Activated CD4-positive, CD25-positive, alpha-beta regulatory T cell treated with anti-CD3 and anti-CD28 coated beads, Interleukin-2, amount 50 U/mL, for 16 hours (primary cell): Measurements from ENCODE around the gene LAX1.
A peak's percentile ranks its signal among the peaks of the same experiment; 100 is the strongest.
"Not testable (repeated sequence)": the region's sequence is repeated elsewhere in the genome, so short reads cannot be mapped to it uniquely, and the experiment has no call there.

Experiments used
- DNase-seq: peaks from one replicate; pipeline ENCODE4 v3.0.0-alpha.2; 2020; ENCODE audit warnings: low read depth, low spot score

LAX1 gene

GRCh38 chr1:203765029-203765837, at the start of gene LAX1:
Gene LAX1, plus strand, starts transcription at chr1:203765183. Its CDS starts 383 bp downstream, at chr1:203765566.
- DNase-seq, result peak; percentile 74

DNA sequence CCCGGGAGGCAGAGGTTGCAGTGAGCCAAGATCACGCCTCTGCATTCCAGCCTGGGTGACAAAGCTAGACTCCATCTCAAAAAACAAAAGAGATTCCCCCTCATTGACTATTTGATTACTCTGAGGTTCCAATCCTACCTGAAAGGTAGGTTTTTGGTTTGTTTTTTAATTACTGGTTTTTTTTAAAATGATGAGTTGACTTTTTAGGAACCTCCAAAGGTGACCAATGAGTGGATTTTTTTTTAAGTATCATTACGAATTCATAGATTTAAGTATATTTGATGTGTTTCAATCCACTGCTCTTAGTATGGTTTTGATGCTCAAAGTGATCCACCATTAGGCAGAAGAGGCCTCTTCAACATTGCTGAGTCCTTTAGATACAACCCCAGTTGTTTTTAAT, 47.9 kb upstream of the LAX1 start:
- DNase-seq, result no peak

DNA sequence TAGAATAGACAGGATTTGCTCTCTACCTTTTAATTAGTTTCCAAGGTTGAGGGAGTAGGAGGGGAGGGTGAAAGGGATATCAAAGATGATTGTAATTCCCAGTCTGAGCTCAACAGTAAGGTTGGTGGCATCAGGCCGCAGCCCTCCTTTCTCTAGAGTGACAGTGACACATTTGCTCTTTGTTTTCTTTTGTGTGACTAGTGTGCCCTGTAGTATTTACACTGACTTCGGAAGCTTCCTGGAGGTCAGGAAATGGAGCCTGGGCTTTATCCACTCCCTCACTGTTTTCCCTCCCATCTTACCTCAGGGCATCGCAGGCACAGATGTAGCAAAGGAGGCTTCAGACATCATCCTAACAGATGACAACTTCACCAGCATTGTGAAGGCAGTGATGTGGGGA, 44.7 kb upstream of the LAX1 start:
- DNase-seq, result no peak

GRCh38 chr1:203722909-203723308, 42.1 kb upstream of the LAX1 start:
- no peak for DNase-seq

- DNase-seq, result no peak
Measured at GRCh38 chr1:203726417-203726867, 38.5 kb upstream of the LAX1 start.

DNA sequence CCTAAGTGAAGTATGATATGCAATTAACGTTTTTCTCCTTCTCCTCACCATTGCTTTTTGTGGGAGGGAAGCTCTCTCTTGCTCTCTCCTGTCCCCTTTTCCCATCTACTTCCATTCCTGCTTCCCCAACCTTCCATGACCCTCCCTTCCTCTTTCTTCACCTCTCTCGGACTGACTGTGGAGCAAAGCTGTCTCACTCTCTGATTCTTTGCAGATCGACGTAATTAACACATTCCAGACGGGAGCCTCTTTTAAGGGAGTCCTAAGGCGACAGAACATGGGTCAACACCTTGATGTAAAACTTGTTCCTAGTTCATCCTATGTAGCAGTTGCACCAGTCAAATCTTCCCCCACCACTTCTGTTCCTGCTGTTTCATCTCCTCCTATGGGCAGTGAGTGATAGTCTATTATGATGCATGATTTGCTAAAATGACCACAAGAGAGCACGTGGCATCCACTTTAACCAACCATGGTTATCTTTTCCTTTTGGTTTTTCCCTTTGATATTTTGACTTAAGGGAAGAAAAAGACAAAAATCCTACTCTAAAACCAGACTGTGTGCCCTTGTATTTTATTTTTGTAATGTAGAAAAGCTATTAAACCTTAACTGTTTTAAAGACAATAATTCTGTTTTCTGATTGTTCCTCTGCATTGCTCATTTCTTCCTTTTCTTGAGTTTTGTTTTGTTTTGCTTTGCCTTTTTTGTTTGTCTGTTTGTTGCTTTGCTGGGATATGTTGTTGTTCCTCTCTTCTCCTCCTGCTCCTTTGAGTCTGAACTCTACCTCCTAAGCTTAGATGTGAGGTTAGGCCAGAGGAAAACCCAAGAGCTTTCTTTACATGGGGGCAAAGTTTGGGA, 31.7 kb upstream of the LAX1 start:
- no peak for DNase-seq

DNA sequence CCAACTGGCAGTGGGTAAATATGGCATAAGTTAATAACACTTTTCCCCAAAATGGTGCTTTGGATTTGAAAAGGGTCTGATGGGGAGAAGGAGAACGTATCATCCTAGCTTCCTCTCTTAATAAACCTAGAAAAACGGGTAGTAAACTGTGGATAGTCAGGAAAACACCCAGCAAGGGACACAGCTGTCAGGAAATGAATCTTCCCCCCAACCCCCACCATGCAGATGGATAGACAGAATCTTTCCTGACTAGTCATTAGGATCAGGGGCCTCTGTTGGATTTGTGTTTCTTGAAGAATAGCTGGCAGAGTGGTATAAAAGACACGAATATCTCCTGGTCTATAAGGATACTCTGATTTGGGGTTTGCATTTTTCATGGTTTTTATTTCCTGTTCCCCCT, 22.5 kb upstream of the LAX1 start:
- no peak for DNase-seq

GRCh38 chr1:203743091-203743571, 21.9 kb upstream of the LAX1 start:
- no peak for DNase-seq

DNA sequence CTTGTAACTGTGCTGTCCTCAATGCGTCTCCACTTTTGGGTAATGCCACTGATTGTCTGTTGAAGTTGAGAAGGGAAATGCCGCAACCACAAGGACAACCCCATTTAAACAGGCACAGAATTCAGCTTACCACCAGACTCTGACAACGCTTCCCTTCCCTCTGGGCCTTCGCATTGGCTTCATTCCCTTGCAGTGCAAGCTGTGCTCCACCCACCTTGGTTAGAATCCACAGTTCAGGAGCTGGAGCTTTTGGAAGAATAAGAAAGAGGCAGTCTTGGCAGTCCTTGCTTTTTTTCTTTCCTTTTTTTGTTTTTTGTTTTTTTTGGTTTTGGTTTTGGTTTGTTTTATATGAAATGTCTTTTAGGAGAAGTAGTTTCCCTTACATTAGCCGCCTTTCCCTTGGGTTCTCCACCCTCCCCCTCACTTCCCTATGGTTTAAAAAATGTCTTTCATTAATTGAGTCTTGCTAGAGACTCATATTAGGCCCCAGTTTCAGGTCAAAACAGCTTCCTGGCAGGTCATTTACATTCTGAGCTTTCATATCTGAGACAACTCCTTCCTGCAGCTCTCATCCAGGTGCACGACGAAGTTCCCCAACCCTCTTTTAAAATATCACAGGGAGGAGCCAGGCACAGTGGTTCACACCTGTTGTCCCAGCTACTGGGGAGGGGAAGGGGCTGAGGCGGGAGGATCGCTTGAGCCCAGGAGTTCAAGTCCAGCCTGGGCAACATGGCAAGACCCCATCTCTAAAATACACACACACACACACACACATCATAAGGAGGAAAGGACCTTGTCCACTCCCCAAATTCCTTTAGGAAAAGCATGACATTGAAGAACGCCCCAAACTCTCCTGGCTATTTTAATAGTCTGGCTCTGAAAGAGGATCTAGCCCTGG, 20.7 kb upstream of the LAX1 start:
- DNase-seq, result no peak

DNA sequence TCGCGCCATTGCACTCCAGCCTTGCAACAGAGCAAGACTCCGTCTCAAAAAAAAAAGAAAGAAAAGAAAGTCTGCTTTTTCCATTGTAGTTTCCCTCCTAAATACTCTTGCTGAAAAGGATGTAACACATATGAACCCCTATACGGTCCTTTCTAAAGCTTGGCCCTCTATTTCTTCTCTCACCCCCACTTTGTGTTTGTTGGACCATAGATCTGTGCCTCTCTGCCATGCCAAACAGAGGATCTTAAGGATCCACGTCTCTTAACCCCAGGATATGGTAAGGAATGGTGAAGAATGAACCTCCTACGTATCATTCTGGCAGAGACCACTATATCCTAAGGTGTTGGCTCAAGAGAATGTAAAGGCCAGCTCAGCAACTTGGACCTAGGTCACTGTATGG, 18.7 kb upstream of the LAX1 start:
- no peak for DNase-seq

- DNase-seq, result no peak
Measured at GRCh38 chr1:203751051-203751450, 13.9 kb upstream of the LAX1 start.

DNA sequence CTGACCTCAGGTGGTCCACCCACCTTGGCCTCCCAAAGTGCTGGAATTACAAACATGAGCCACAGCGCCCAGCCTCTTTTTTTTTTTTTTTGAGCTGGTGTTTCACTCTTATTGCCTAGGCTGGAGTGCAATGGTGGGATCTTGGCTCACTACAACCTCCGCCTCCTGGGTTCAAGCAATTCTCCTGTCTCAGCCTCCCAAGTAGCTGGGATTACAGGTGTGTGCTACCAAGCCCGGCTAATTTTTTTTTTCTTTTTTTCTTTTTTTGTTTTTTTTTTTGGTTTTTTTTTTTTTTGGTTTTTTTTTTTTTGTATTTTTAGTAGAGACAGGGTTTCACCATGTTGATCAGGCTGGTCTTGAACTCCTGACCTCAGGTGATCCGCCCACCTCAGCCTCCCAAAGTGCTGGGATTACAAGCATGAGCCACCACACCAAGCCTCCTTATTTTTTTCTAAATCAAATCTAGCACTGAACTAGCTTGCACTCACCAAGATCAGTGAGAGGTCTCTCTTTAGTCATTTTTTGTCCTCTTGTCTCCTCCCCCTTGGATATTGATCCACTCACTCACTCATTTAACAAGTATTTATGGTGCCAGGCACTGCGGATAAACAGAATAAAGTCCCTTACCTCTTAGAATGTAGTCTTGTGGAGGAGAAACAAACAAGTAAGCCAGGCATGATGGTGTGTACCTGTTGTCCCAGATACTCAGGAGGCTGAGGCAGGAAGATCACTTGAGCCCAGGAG, 13.2 kb upstream of the LAX1 start:
- not testable (repeated sequence) for DNase-seq

DNA sequence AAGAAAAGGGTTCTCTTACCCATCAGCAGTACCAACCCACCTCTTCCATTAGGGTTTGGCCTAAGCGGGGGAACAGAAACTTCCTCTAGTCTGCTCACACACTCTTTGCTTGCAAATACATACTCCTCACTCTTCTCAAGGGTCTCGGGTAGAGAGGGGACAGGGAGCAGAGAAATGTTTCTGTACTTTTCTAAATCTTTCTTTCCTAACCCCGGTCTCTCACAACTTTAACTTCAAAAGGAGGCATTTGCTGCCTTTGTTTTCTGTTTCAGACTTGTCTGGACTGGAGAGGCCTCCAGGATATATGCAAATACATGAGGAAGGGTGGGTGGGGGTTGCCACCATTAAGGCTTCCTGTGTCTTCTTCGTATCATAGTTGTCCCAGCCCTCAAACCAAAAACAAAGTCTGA, 10.5 kb upstream of the LAX1 start:
- no peak for DNase-seq

- DNase-seq, result no peak
Measured at GRCh38 chr1:203756036-203756435, 8.9 kb upstream of the LAX1 start.

GRCh38 chr1:203758749-203759148, 6.2 kb upstream of the LAX1 start:
- not testable (repeated sequence) for DNase-seq

DNA sequence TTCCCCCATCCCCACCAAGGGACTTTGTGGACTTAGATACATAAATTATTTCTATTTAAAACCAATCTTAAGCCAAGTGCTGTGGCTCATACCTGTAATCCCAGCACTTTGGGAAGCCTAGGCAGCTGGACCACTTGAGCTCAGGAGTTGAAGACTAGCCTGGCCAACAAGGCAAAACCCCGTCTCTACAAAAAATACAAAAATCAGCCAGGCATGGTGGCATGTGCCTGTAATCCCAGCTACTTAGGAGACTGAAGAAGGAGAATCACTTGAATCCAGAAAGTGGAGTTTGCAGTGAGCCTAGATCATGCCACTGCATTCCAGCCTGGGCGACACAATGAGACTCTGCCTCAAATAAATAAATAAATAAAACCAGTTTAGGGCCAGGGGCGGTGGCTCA, 4.5 kb upstream of the LAX1 start:
- DNase-seq, result no peak

DNA sequence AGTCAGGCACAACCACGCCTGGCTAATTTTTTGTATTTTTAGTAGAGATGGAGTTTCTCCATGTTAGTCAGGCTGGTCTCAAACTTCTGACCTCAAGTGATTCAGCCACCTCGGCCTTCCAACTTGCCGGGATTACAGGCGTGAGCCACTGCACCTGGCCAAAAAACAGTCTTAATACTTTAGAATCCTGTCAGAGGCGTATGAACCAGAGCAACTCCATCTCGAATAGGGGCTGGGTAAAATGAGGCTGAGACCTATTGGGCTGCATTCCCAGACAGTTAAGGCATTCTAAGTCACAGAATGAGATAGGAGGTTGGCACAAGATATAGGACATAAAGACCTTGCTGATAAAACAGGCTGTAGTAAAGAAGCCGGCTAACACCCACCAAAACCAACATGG, 3.0 kb upstream of the LAX1 start:
- DNase-seq, result not testable (repeated sequence)

- no peak for DNase-seq
Measured at GRCh38 chr1:203763505-203763904, 1.5 kb upstream of the LAX1 start.

DNA sequence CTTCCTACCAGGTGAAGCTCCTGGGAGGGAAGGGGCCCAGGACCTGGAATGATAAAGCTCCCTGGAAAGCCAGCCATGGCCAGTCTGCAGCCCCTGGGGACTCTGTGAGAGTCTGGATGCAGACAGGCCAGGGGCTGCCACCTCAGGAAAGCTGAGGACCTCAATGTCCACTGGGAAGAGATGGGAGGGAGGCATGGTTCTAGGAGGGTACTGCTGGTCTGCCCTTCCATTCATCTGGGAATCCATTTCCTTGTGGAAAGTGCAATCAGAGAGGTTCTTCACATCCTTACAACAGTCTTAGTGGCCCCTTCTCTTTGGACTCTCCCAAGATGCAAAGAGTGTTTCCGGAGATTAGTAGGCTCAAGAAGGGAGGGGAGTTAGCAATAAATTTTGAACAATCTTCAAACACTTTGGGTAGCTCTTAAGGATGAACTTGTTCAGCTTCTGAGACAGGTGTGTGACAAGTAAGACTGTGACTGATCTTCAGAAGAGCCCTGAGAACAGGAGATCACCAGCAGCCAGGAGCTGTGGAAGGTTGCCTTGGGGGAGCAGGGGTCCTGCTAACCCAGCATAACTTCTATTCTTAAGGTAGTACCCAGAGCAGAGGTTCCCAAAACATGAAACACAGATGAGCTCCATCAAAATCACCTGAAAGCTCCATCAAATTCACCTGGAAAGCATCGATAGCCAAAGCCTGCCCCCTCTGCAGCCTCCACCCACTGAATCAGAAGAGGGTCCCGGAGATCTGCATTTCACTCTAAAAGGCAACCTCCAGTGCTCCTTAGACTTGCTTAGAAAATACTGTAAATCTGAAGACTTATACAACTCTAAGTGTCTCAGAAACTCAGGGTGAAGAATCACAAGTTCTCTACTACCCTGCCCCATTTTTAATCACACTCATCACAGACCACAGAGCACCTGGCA, 616 bp upstream of the LAX1 start:
- DNase-seq, result no peak

GRCh38 chr1:203768256-203768655, 3.3 kb downstream of the LAX1 start:
- DNase-seq, result no peak
